GM12801 (cell line): Measurements from ENCODE around the gene FHOD3.

Experiments used
- TF ChIP-seq, protein P1 (sequence below): IDR thresholded peaks from one replicate; pipeline ENCODE4 v1.5.1; 2011; ENCODE audit warnings: control low read depth; ENCODE audit not compliant: insufficient read length; ENCODE audit errors: extremely low read depth

The FHOD3 gene

DNA sequence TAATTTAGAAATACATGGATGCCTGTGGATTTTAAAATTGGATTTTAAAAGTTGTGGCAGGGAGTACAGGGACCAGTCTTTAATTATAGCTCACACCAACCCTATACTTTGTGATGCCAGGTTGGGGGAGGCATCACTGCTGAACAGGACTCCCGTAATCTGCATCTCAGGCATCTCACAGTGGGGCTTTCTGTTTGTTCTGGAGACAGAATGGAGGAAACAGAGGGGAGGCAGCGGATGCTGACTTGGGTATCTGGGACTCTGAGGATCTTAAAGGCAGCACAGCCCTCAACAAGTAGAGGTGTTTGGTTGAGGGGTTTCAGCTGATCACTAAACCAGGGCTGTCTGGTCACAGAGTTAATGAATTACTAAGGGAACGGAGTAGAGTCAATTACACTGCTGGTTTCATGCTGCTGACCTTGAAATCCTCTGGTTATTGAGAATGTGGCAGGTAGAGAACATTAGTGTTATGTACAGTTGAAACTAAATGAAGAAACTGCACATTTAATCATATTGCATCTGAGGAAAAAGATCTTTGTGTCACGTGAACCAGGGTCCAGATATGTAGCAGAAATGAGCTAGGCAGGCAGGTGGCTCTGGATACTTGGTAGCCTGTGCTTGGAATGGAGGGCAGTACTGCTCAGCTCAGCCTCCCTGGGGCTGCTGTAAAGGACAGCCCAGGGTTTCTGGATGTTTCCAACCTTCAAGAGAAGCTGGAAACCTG, 40.3 kb downstream of the FHOD3 start:
- TF ChIP-seq, protein P1, sequence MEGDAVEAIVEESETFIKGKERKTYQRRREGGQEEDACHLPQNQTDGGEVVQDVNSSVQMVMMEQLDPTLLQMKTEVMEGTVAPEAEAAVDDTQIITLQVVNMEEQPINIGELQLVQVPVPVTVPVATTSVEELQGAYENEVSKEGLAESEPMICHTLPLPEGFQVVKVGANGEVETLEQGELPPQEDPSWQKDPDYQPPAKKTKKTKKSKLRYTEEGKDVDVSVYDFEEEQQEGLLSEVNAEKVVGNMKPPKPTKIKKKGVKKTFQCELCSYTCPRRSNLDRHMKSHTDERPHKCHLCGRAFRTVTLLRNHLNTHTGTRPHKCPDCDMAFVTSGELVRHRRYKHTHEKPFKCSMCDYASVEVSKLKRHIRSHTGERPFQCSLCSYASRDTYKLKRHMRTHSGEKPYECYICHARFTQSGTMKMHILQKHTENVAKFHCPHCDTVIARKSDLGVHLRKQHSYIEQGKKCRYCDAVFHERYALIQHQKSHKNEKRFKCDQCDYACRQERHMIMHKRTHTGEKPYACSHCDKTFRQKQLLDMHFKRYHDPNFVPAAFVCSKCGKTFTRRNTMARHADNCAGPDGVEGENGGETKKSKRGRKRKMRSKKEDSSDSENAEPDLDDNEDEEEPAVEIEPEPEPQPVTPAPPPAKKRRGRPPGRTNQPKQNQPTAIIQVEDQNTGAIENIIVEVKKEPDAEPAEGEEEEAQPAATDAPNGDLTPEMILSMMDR = no peak

DNA sequence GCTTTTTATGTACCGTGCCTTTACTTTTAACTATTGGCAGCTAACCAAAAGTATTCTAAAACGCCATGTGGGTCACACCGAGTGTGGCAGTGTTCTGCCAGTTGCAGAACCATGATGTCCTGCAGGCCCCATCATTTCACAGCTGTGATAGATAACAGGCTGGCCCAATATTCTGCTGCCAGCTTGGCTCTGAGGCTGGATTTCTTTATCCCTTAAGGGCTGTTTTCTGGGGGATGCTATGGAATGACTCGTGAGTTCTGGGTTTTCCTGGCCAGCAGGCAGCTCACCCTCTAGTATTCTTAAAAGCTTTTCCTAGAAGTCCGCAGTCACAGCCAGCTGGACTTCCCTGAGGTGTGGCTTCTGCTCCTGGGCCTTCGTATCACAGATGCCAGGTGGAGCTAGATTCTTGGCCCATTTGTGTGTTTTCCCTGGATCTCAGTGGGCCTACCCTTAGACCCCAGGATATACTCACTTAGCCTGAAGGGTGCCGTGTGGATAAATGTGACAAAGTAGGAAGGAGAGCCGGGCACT, 41.0 kb downstream of the FHOD3 start:
- TF ChIP-seq, protein P1 = no peak

- TF ChIP-seq, protein P1 = no peak
Observed at GRCh38 chr18:36340246-36340645, 42.7 kb downstream of the FHOD3 start.

DNA sequence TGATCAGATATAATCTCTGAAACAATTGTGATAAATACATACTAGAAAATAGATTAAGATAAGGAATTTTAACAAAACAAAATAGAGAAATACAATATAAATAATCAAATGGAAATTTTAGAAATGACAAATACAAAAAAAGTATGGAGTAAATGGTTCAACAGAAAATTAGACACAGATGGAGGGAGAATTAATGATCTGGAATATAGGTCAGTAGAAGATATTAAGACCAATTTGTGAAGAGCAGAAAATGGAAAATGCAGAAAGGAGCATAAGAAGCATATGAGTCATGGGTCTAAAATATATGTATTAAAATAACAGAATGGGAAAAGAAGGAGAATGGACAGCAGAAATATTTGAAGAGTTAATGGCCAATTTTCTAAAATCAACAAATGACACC, 44.4 kb downstream of the FHOD3 start:
- TF ChIP-seq, protein P1 = no peak

DNA sequence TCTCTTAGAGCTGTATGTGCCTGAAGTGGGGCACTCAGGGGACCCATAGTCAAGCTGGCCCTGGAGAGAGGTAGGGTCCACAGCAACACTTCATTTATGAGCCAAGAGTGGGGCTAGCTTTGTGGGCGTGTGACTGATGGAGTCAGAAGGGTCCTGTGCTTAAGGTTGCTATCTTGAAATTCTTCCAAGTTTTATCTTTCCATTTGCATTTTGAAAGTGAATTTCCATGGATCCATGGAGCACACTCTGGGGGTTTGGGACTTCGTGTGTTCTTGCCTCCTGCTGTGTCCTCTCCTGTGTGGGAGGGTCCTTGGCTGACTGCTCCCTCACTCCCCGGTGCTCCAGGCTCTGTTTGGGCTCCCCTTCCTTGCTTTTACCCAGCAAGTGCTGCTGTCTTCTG, 50.8 kb downstream of the FHOD3 start:
- TF ChIP-seq, protein P1 = no peak

DNA sequence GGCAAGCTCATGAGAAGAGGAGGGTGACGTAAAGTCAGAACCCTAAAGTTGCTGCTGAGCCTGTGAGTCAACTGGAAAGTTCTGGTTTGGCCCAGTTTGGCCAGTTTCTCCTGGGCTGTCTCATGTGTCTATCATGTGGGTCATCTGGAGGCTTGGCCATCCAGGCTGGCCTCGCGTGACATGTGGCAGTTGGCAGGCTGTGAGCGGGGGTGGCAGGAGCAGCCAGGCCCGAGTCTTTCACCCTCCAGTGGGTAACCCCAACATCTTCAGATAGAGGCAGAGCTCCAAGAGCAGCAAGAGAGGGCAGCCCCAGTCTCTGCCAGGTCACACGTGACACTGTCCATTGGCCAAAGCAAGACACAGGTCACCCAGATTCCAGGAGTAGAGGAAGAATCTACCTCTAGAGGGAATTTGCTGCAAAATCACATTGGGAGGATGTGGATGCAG, 51.5 kb downstream of the FHOD3 start:
- TF ChIP-seq, protein P1 = no peak

- TF ChIP-seq, protein P1 = no peak
Observed at GRCh38 chr18:36349552-36349951, 52.0 kb downstream of the FHOD3 start.
